ENCODE data around the gene LNPEP. TPM values are rescaled to one million over a fixed set of nuclear protein-coding genes. Genes with fewer than 3 reads are reported as not detected.

Gene LNPEP
- total RNA-seq, 1 donor from 2014 or later = 159 TPM

GRCh38 chr5:97000391-97000790 lies 64.5 kb downstream of the LNPEP start:
- DNase-seq (ENCODE audit: low spot score) = no peak

GRCh38 chr5:97002983-97003382 lies 67.1 kb downstream of the LNPEP start:
- no peak for DNase-seq (ENCODE audit: low spot score)

DNA sequence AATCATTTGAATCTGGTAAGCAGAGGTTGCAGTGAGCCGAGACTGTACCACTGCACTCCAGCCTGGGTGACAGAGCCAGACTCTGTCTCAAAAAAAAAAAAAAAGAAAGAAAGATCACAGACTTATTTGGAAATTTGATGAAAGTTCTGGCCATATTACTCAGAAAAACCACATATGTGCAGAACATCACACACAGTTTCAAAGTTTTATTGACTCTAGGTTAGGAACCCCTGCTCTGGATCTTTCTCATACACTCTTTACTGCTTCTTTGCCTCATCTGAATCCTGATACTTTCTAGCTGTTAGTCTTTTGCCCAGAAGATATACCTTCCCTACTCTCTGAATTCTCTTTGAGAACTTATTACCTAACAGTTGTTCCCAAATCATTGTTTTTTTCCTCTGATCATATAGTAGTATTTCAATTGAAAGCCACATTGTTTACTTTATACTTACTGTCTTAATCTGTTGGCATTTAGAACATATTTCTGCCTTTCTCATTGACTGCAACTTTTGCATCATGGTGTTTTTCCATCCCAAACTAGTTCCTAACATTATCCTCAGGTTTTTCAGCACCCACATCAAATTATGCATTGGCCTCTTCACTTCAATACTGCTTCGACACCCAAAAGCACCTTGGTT lies 68.7 kb downstream of the LNPEP start:
- DNase-seq (ENCODE audit: low spot score) = no peak

- no peak for DNase-seq (ENCODE audit: low spot score)
Measured at GRCh38 chr5:97006454-97007060, 70.7 kb downstream of the LNPEP start.

GRCh38 chr5:97009212-97009898 lies 73.5 kb downstream of the LNPEP start:
- DNase-seq (ENCODE audit: low spot score) = peak; percentile 19

GRCh38 chr5:97009921-97010320 lies 74.0 kb downstream of the LNPEP start:
- no peak for DNase-seq (ENCODE audit: low spot score)

GRCh38 chr5:97010606-97011005 lies 74.7 kb downstream of the LNPEP start:
- no peak for DNase-seq (ENCODE audit: low spot score)

GRCh38 chr5:97011567-97011966 lies 75.7 kb downstream of the LNPEP start:
- no peak for DNase-seq (ENCODE audit: low spot score)

DNA sequence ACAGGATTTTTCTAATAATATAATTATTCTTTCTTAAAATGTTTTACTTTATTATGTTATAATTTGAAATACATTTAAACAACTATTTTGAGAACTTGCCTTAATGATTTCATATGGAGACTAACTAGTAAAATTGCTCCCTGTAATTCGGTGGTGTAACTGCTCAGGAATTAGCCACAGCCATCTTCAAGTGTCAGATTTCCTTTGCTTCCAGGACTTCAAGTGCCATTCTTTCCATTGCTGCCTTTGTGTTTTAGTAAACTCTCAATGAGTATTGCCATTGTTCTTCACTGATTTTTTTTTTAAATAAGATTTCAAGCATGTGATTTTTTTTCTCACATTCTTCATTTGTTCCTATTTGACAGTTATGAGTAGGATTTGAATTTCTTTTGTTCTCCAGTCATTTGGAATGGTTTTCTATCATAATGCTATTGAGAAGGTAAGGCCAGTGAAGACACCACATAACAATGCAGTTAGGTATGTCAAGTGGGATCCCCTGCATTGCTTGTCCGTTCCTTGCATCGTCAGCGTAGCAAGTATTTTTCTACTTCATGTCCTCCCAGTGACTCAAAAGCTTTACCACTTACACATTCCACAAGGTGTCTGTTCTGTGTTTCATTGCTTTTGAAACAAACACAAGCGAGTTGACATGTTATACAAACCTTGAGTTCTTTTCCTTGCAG lies 83.7 kb downstream of the LNPEP start:
- DNase-seq (ENCODE audit: low spot score) = peak; percentile 40

- no peak for DNase-seq (ENCODE audit: low spot score)
Measured at GRCh38 chr5:97021416-97021815, 85.5 kb downstream of the LNPEP start.

GRCh38 chr5:97022898-97023297 lies 87.0 kb downstream of the LNPEP start:
- DNase-seq (ENCODE audit: low spot score) = no peak

DNA sequence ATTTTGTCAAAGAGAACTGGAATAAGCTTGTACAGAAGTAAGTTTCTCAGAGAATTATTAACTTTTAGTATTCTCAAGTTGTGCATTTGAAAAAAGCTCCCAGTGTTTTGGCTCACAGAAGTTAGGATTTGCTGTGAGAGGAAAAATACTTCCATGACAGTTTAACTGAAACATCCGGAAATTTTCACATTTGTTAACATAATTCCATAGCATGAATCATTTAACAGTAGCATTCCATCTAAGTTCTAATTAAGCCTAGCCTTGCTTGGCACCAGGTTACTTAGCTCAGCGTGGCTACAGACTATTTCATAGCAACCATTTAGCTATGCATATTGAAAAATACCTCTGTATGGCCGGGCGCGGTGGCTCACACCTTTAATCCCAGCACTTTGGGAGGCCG lies 90.8 kb downstream of the LNPEP start:
- no peak for DNase-seq (ENCODE audit: low spot score)

- no peak for DNase-seq (ENCODE audit: low spot score)
Measured at GRCh38 chr5:97037819-97038218, 101.9 kb downstream of the LNPEP start.

DNA sequence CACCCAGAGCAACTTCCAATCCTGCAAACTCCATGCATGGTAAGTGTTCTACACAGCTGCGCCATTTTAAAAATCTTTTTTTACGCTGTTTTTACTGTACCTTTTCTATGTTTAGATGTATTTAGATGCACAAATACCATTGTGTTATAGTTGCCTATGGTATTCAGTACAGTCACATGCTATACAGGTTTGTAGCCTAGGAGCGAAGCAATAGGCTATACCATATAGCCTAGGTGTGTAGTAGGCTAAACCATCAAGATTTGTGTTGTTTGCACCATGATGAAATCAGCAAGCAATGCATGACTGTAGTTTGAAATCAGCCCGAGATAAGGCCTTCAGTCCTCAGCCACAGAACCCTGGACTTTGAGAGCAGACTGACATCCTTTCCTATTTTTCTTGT lies 105.4 kb downstream of the LNPEP start:
- DNase-seq (ENCODE audit: low spot score) = no peak

GRCh38 chr5:97042996-97043395 lies 107.1 kb downstream of the LNPEP start:
- no peak for DNase-seq (ENCODE audit: low spot score)

GRCh38 chr5:97043511-97043910 lies 107.6 kb downstream of the LNPEP start:
- DNase-seq (ENCODE audit: low spot score) = no peak

DNA sequence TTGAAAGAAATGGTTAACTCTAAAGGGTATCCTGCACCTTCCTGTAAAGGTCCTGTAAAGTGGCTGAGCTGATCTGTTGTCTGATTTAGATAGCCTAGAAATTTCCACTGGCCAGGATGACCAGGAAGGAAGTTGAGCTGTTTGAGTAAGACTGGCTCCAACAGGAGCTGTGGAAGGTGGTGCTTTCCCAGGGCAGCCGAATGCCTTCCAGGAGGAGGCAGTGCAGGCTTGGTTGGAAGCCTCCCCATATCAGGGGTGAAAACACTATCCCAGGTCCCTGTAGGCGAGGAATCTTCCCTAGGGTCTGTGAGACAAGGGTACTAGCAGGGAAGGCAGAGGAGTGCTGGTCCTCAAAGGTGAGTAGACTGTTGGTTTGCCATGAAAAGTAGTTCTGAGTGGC lies 108.2 kb downstream of the LNPEP start:
- DNase-seq (ENCODE audit: low spot score) = no peak

DNA sequence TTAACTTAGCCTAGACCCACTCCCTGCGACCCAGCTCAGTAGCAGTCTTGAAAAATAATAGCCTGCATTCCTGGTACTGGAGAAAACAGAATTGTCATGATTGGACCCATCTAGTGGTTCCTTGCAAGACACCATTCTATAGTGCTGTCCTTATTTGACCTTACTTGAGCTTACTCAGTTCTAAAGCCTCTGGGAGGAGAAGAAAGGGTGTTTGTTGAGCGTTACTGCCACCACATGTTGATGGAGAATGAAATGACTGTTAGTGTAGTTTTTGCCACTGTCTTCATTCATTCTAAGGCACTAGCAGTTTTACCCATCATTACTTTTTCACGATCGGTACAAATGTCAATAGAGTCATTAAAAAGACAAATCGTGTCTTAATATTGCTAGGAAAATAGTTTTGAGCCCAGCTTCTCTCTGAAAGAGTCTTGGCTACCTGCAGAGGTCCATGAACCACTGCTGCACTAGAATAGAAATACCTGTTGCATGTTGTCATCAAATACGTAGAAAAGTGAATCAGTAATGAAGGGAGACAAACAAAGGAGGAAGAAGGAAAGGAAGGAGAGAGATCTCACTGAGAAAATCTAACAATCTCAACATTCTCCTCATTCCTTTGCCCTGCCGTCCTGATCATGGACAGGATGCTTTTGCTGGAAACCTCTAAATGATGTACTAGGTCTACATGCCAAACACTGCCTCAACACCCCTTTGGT lies 110.5 kb downstream of the LNPEP start:
- no peak for DNase-seq (ENCODE audit: low spot score)

GRCh38 chr5:97047076-97047475 lies 111.2 kb downstream of the LNPEP start:
- no peak for DNase-seq (ENCODE audit: low spot score)

DNA sequence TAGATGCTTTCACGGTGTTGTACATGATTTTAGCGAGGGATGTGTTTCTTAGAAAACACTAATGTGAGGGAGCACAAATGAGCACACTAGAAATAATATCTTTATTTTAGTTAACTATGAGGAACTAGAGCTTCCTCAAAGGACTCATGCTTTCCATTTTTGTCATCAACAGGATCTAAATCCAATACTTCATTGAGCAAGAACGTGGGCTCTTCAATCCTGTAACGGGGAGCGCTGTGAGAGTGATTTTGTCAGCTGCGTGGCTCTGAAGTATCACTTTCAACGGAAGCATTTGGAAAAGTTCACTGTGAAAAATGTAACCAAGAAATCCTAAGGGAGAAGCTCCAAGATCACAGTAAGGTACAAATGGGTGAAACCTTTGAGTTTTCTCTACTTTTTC lies 113.3 kb downstream of the LNPEP start:
- DNase-seq (ENCODE audit: low spot score) = no peak

DNA sequence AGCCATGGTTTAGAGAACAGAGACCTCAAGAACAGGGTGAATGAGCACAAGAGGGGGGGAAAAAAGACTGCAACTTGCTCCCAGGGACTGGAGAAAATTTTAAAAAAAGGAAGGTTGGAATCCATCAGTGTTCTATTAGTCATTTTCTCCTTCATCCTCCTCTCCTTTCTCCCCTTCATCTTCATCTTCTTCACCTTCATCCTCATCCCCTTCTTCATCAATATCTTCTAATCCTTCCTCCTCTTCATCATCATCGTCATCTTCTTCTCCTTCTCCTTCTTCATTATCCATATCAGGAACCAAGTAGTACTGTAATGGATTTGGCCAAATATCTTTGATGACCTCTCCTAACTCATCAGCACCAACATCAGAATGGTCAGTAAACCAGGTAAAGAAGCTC lies 120.4 kb downstream of the LNPEP start:
- no peak for DNase-seq (ENCODE audit: low spot score)

DNA sequence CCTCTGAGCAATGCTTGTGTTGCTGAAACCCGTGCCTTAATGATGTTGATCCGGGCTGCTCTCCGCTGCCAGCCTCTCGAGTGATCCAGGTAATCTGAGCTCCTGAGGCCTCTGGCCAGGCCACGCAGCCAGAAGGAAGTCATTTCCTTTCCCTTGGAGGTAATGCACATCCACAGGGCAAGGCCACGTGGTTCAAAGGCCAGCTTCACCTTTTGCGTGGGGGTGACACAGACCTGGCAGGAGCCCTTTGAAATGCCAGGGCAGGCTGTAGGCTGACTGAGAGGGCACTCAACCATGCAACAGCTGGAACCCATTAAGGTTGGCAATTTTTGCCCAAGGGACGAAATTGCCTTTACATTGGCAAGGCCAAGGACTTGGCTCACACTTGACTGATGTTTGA lies 126.2 kb downstream of the LNPEP start:
- no peak for DNase-seq (ENCODE audit: low spot score)
